ENCODE data around the gene ZGRF1.

ZGRF1 gene

GRCh38 chr4:112552668-112553067 lies 84.0 kb downstream of the ZGRF1 start:
- ChIA-PET POLR2A (no interaction called here), CTCF (no interaction called here)
- DNase-seq (ENCODE audit: extremely low spot score), result no peak
- TF ChIP-seq L3MBTL2 (conservative IDR thresholded peaks at IDR 0.05) (no peak), ZNF384 (IDR thresholded peaks at IDR 0.05) (no peak), SP1 (IDR thresholded peaks at IDR 0.05) (no peak), LEF1 (IDR thresholded peaks at IDR 0.05; ENCODE audit: borderline replicate concordance) (no peak), PKNOX1 (IDR thresholded peaks at IDR 0.05) (no peak)

- ChIA-PET CTCF (no interaction called here), POLR2A (no interaction called here)
- DNase-seq (ENCODE audit: extremely low spot score), result no peak
- TF ChIP-seq LEF1 (IDR thresholded peaks at IDR 0.05; ENCODE audit: borderline replicate concordance) (no peak), TARDBP (IDR thresholded peaks at IDR 0.05) (no peak), SP1 (IDR thresholded peaks at IDR 0.05) (no peak), CTBP1 (IDR thresholded peaks at IDR 0.05; ENCODE audit: borderline replicate concordance) (no peak), BHLHE40 (IDR thresholded peaks at IDR 0.05; ENCODE audit: borderline replicate concordance) (no peak), ELF4 (IDR thresholded peaks at IDR 0.05) (no peak), SUZ12 (IDR thresholded peaks at IDR 0.05) (no peak), PKNOX1 (IDR thresholded peaks at IDR 0.05) (no peak), FOXM1 (IDR thresholded peaks at IDR 0.05; ENCODE audit: borderline replicate concordance) (no peak), FOXK2 (IDR thresholded peaks at IDR 0.05) (no peak), L3MBTL2 (conservative IDR thresholded peaks at IDR 0.05) (no peak), NFRKB (IDR thresholded peaks at IDR 0.05) (no peak), FOXA1 (IDR thresholded peaks at IDR 0.05) (no peak)
These were observed 86.0 kb downstream of the ZGRF1 start for GRCh38 chr4:112550728-112551127.

GRCh38 chr4:112546476-112546875 lies 90.2 kb downstream of the ZGRF1 start:
- POLR2A ChIA-PET, result no interaction called here
- no peak for DNase-seq (ENCODE audit: extremely low spot score)
- TF ChIP-seq SUZ12 (IDR thresholded peaks at IDR 0.05) (no peak), HDGF (IDR thresholded peaks at IDR 0.05; ENCODE audit: borderline replicate concordance) (no peak), ARNT (IDR thresholded peaks at IDR 0.05) (no peak), LEF1 (IDR thresholded peaks at IDR 0.05; ENCODE audit: borderline replicate concordance) (no peak), FOXA1 (IDR thresholded peaks at IDR 0.05) (no peak), CTBP1 (IDR thresholded peaks at IDR 0.05; ENCODE audit: borderline replicate concordance) (no peak), BHLHE40 (IDR thresholded peaks at IDR 0.05; ENCODE audit: borderline replicate concordance) (no peak), SP1 (IDR thresholded peaks at IDR 0.05) (no peak), FOXM1 (IDR thresholded peaks at IDR 0.05; ENCODE audit: borderline replicate concordance) (no peak), PKNOX1 (IDR thresholded peaks at IDR 0.05) (no peak), ZNF384 (IDR thresholded peaks at IDR 0.05) (no peak), NFRKB (IDR thresholded peaks at IDR 0.05) (no peak), FOXK2 (IDR thresholded peaks at IDR 0.05) (no peak), ELF4 (IDR thresholded peaks at IDR 0.05) (no peak), L3MBTL2 (conservative IDR thresholded peaks at IDR 0.05) (no peak), TARDBP (IDR thresholded peaks at IDR 0.05) (no peak)
- CTCF ChIA-PET, result no interaction called here

- DNase-seq (ENCODE audit: extremely low spot score), result no peak
- CTCF ChIA-PET, result no interaction called here
- no peak for TF ChIP-seq PKNOX1 (IDR thresholded peaks at IDR 0.05)
- TF ChIP-seq ARNT (IDR thresholded peaks at IDR 0.05), result no peak
- no peak for TF ChIP-seq HDGF (IDR thresholded peaks at IDR 0.05; ENCODE audit: borderline replicate concordance)
- no peak for TF ChIP-seq SP1 (IDR thresholded peaks at IDR 0.05)
- no peak for TF ChIP-seq L3MBTL2 (conservative IDR thresholded peaks at IDR 0.05)
- TF ChIP-seq SUZ12 (IDR thresholded peaks at IDR 0.05), result no peak
- TF ChIP-seq FOXA1 (IDR thresholded peaks at IDR 0.05), result no peak
- no peak for TF ChIP-seq FOXM1 (IDR thresholded peaks at IDR 0.05; ENCODE audit: borderline replicate concordance)
- POLR2A ChIA-PET, result no interaction called here
These were observed 91.4 kb downstream of the ZGRF1 start for GRCh38 chr4:112545346-112545745.

GRCh38 chr4:112540695-112541094 lies 96.0 kb downstream of the ZGRF1 start:
- ChIA-PET POLR2A (no interaction called here), CTCF (no interaction called here)
- no peak for DNase-seq (ENCODE audit: extremely low spot score)
- TF ChIP-seq L3MBTL2 (conservative IDR thresholded peaks at IDR 0.05), result no peak
- no peak for TF ChIP-seq FOXK2 (IDR thresholded peaks at IDR 0.05)
- TF ChIP-seq SP1 (IDR thresholded peaks at IDR 0.05), result no peak
- no peak for TF ChIP-seq TARDBP (IDR thresholded peaks at IDR 0.05)
- TF ChIP-seq CTBP1 (IDR thresholded peaks at IDR 0.05; ENCODE audit: borderline replicate concordance), result no peak
- no peak for TF ChIP-seq NFRKB (IDR thresholded peaks at IDR 0.05)
- TF ChIP-seq FOXA1 (IDR thresholded peaks at IDR 0.05), result no peak
- no peak for TF ChIP-seq SUZ12 (IDR thresholded peaks at IDR 0.05)
- TF ChIP-seq ELF4 (IDR thresholded peaks at IDR 0.05), result no peak

- TF ChIP-seq FOXA1 (IDR thresholded peaks at IDR 0.05), result no peak
- no peak for TF ChIP-seq TARDBP (IDR thresholded peaks at IDR 0.05)
- TF ChIP-seq PKNOX1 (IDR thresholded peaks at IDR 0.05), result no peak
- no peak for TF ChIP-seq ZNF384 (IDR thresholded peaks at IDR 0.05)
- no peak for TF ChIP-seq BHLHE40 (IDR thresholded peaks at IDR 0.05; ENCODE audit: borderline replicate concordance)
- TF ChIP-seq CTBP1 (IDR thresholded peaks at IDR 0.05; ENCODE audit: borderline replicate concordance), result no peak
- no peak for TF ChIP-seq NFRKB (IDR thresholded peaks at IDR 0.05)
- TF ChIP-seq SP1 (IDR thresholded peaks at IDR 0.05), result no peak
- TF ChIP-seq FOXK2 (IDR thresholded peaks at IDR 0.05), result no peak
- TF ChIP-seq ARNT (IDR thresholded peaks at IDR 0.05), result no peak
- no peak for TF ChIP-seq SUZ12 (IDR thresholded peaks at IDR 0.05)
- ChIA-PET CTCF (no interaction called here), POLR2A (no interaction called here)
- no peak for DNase-seq (ENCODE audit: extremely low spot score)
These were observed 100.6 kb downstream of the ZGRF1 start for GRCh38 chr4:112536123-112536522.

Measured in HEK293T (cell line).